GM12878 (cell line): ENCODE results near the gene VARS1. TPM values are rescaled to one million over a fixed set of nuclear protein-coding genes. Genes with fewer than 3 reads are reported as not detected.

Source experiments
- ATAC-seq: fragments of 200-7000 bp; cut with Tn5 transposase; 3 replicates; pipeline ENCODE4 v1.9.1; 2020; ENCODE audit warnings: mild to moderate bottlenecking, moderate library complexity
- BruUV-seq: library from RNA; stranded (reverse); fragments of 400-500 nt; replicated peaks from 2 replicates; lab custom pipeline; 2021; lab: Mats Ljungman, UMichigan
- CTCF ChIA-PET: fragments of 300-600 bp; sonication (Branson Sonifier 250); formaldehyde crosslinking; extraction: SDS; loops from one replicate; lab custom pipeline; 2021; ENCODE audit warnings: inconsistent platforms; lab: Yijun Ruan, JAX
- POLR2A ChIA-PET: fragments of 350-600 bp; formaldehyde crosslinking; extraction: SDS; loops from one replicate; lab custom pipeline; 2021; ENCODE audit warnings: inconsistent platforms; lab: Charles Lee
- RAD21 ChIA-PET: fragments of 300-600 bp; sonication (Branson Sonifier 250); formaldehyde crosslinking; loops from one replicate; lab custom pipeline; 2023; ENCODE audit warnings: antibody characterized with exemption; ENCODE audit not compliant: unreplicated experiment; lab: Charles Lee
- SMC1A ChIA-PET: fragments of 300-600 bp; sonication (Branson Sonifier 250); formaldehyde crosslinking; loops from one replicate; lab custom pipeline; 2023; ENCODE audit not compliant: unreplicated experiment, uncharacterized antibody; lab: Charles Lee
- DNase-seq: peaks from one replicate; pipeline ENCODE4 v3.0.0-alpha.2; 2011; ENCODE audit warnings: low read depth, low spot score
- FAIRE-seq: peaks from 3 replicates; lab custom pipeline; 2011; peaks lifted over from hg19 to GRCh38; lab: Jason Lieb, UNC
- H2AFZ ChIP-seq: 2 replicates; pipeline ENCODE4 v1.6.0; 2011; ENCODE audit warnings: low read depth, low read length, control low read depth; ENCODE audit not compliant: control insufficient read depth
- H3K27ac ChIP-seq: 2 replicates; pipeline ENCODE4 v1.5.1; 2011; ENCODE audit warnings: control low read depth; ENCODE audit not compliant: control insufficient read depth, insufficient read depth
- H3K27me3 ChIP-seq, 2 experiments: replicated peaks in 1 of 2; 2 replicates each; pipeline versions ENCODE4 v1.6.0 to v1.6.1; 2011; ENCODE audit warnings: low read length in 1 of 2; ENCODE audit not compliant: control insufficient read depth in 2 of 2, insufficient read depth in 2 of 2
- H3K36me3 ChIP-seq, 2 experiments: 2 replicates each; pipeline ENCODE4 v1.5.1; 2011; ENCODE audit warnings: low read length in 1 of 2; ENCODE audit not compliant: control insufficient read depth in 2 of 2, insufficient read depth in 2 of 2
- H3K4me1 ChIP-seq: 2 replicates; pipeline ENCODE4 v1.6.1; 2011; ENCODE audit warnings: mild to moderate bottlenecking, low read length, moderate library complexity, mixed read lengths; ENCODE audit not compliant: control insufficient read depth, insufficient read depth
- H3K4me2 ChIP-seq: 2 replicates; pipeline ENCODE4 v1.6.0; 2011; ENCODE audit warnings: control low read depth; ENCODE audit not compliant: control insufficient read depth, insufficient read depth
- H3K4me3 ChIP-seq: fragments of 200-600 bp; sonication (generic); 2 replicates; pipeline ENCODE4 v1.5.1; 2016
- H3K79me2 ChIP-seq: 2 replicates; pipeline ENCODE4 v1.6.0; 2011; ENCODE audit warnings: low read length; ENCODE audit not compliant: control insufficient read depth, insufficient read depth
- H3K9ac ChIP-seq: 2 replicates; pipeline ENCODE4 v1.8.0; 2011; ENCODE audit warnings: low read length, control low read depth, mixed read lengths; ENCODE audit not compliant: control insufficient read depth, insufficient read depth
- H3K9me3 ChIP-seq: replicated peaks from 3 replicates; pipeline ENCODE4 v1.5.1; 2011; ENCODE audit warnings: mild to moderate bottlenecking, low read length; ENCODE audit not compliant: control insufficient read depth, insufficient read depth
- H4K20me1 ChIP-seq: 2 replicates; pipeline ENCODE4 v1.6.0; 2011; ENCODE audit not compliant: control insufficient read depth, insufficient read depth
- BCL11A ChIP-seq: IDR thresholded peaks from 2 replicates; pipeline ENCODE4 v1.6.1; 2011; ENCODE audit warnings: low read depth, low read length
- NKRF ChIP-seq: fragments of 450-650 bp; conservative IDR thresholded peaks from 2 replicates; pipeline ENCODE4 v1.6.1; 2017; ENCODE audit warnings: mild to moderate bottlenecking, moderate library complexity
- PAX5 ChIP-seq: IDR thresholded peaks from 2 replicates; pipeline ENCODE4 v1.6.1; 2011; ENCODE audit warnings: low read depth, low read length, borderline replicate concordance
- WGBS: methylation state at CpG from one replicate; pipeline ENCODE4 v1.1.6; 2016; ENCODE audit warnings: low lambda C conversion rate; ENCODE audit not compliant: insufficient replicate concordance, insufficient coverage; ENCODE audit errors: missing lambda C conversion rate; 5-methylcytosine and 5-hydroxymethylcytosine counted together
- in situ Hi-C: fragments of 300-500 bp; cut with MboI; formaldehyde crosslinking; loops from 9 replicates; pipeline ENCODE4 v1.14.3; 2018; ENCODE audit warnings: mixed read lengths
- intact Hi-C: fragments of 100-400 bp; cut with micrococcal nuclease; formaldehyde crosslinking; loops from one replicate; pipeline ENCODE4 v1.14.2; 2022; ENCODE audit not compliant: unreplicated experiment
- polyA plus RNA-seq, 11 experiments: library from polyadenylated mRNA; depleted of rRNA in 4 of 11; unstranded in 6 of 11; stranded (reverse) in 5 of 11; fragments of >200 nt; fragmentation: Nextera tagmentation in 4 of 11; fragmentation: Illumina TruSeq in 1 of 11; extraction: Ambion mirVana in 4 of 11; extraction: Trizol in 1 of 11; gene quantifications; 1 replicate in 1 of 11; 2 replicates in 10 of 11; pipeline versions ENCODE4 v1.2.1 to v1.2.3, GENCODE V29; 2011 to 2016; ENCODE audit warnings: inconsistent platforms in 2 of 11, missing spikeins in 2 of 11, low read depth in 1 of 11
- total RNA-seq, 4 experiments: library from RNA; depleted of rRNA in 3 of 4; stranded (reverse); fragments of >200 nt in 3 of 4; fragmentation: Illumina TruSeq in 1 of 4; extraction: Trizol in 1 of 4; gene quantifications; 2 replicates each; pipeline versions ENCODE4 v1.2.1 to v1.2.3, GENCODE V29; 2013 to 2021

VARS1 gene
- total and polyA plus RNA-seq, 10 of the 15 experiments (the other 5 are each of a cell fraction or from before 2014, with no cell fraction given): 1.2 to 243 (median 80.7) TPM

GRCh38 chr6:31785475-31785874 is 10.1 kb downstream of the VARS1 start:
- Histone ChIP-seq H3K4me1 (peaks cover 8% of the 10 kb centered on the region), H3K36me3 (peaks cover 6 to 31% of the 10 kb centered on the region in 2 experiments; a peak in 3 of 4 replicates), H2AFZ (no peak overlapping the region), H3K4me2 (no peak overlapping the region), H3K9me3 (no peaks in the 10 kb centered on the region), H3K27me3 (no peaks in the 10 kb centered on the region), H4K20me1 (no peaks in the 10 kb centered on the region), H3K79me2 (no peaks in the 10 kb centered on the region; the same call in 1 of the 2 replicates), H3K27ac (no peak overlapping the region), H3K9ac (no peak overlapping the region), H3K4me3 (no peak overlapping the region)
- WGBS: over 99% methylated on average over 11 of the region's 11 CpGs
- ChIA-PET POLR2A (interaction anchor here (1.5 to 1.9 kb wide), 2 partner anchors 12 to 21 kb away, joined by 5 read pairs; partner anchors contain the start of gene LSM2), CTCF (interaction anchor here (1.2 to 2.3 kb wide), 3 partner anchors 16 to 56 kb away, joined by 3 to 10 read pairs (median 3); partner anchors contain the start of genes DDAH2 and LSM2), RAD21 (interaction anchor here (1.1 to 1.2 kb wide), 2 partner anchors 27 to 56 kb away, joined by 3 to 4 read pairs; no protein-coding TSS in a partner anchor), SMC1A (interaction anchor here (1.1 to 1.7 kb wide), 3 partner anchors 8 to 44 kb away, joined by 3 to 5 read pairs (median 4); partner anchors contain the start of gene VWA7)
- BruUV-seq: no TSS peak
- intact Hi-C loops: no loop called here
- DNase-seq (no peak), FAIRE-seq (no peak), ATAC-seq (no peak)
- TF ChIP-seq PAX5 (no peak), NKRF (no peak), BCL11A (no peak)
- in situ Hi-C loops: no loop called here
